Measurements from ENCODE around the gene IFT74. TPM values are rescaled to one million over a fixed set of nuclear protein-coding genes. Genes with fewer than 3 reads are reported as not detected.

The IFT74 gene
- total and polyA plus RNA-seq, 9 of the 15 experiments (the other 6 are each of a cell fraction or from before 2014, with no cell fraction given): 6.1 to 13.2 (median 9.3) TPM

- FAIRE-seq (no peak), DNase-seq (ENCODE audit: extremely low read depth in 1 of 4, low spot score in 3 of 4) (no peak), ATAC-seq (no peak)
- H3K27me3 ChIP-seq (ENCODE audit: control insufficient read depth in 2 of 2, insufficient read depth in 2 of 2, low read length in 2 of 2): no peaks in the 10 kb centered on the region
- no peak overlapping the region for H3K4me3 ChIP-seq
- peak; percentile 57 for TF ChIP-seq ZNF316 (IDR thresholded peaks at IDR 0.05)
- TF ChIP-seq PTRF (tag; IDR thresholded peaks at IDR 0.05): no peak
- TF ChIP-seq MAFG (tag; conservative IDR thresholded peaks at IDR 0.05): 0 out of 2 replicates have a peak, but pooled peaks have one; percentile 25
- TF ChIP-seq RCOR1 (IDR thresholded peaks at IDR 0.05; ENCODE audit: borderline replicate concordance in 1 of 2, low read depth in 2 of 2, low read length in 2 of 2): no peak
- TF ChIP-seq ZKSCAN1 (IDR thresholded peaks at IDR 0.05; ENCODE audit: low read depth, low read length): no peak
- no peak for TF ChIP-seq USF1 (CRISPR knock-in tag; IDR thresholded peaks at IDR 0.05)
- TF ChIP-seq EZH2 (IDR thresholded peaks at IDR 0.05; ENCODE audit: borderline replicate concordance, low read depth, low read length): no peak
- no peak overlapping the region for H2AFZ ChIP-seq (ENCODE audit: low read depth, low read length)
- ChIA-PET CTCF (ENCODE audit: low intra/inter-chr PET ratio) (no interaction called here), POLR2A (no interaction called here)
- H3K9ac ChIP-seq (ENCODE audit: insufficient read depth in 1 of 2, low read depth in 2 of 2, low read length in 2 of 2): no peak overlapping the region
- in situ Hi-C loops (cut with MboI): no loop called here
- no peak overlapping the region for H3K27ac ChIP-seq (ENCODE audit: extremely low read depth, low read depth, low read length)
- H4K20me1 ChIP-seq (replicated peaks; ENCODE audit: control insufficient read depth, insufficient read depth, low read length): no peaks in the 10 kb centered on the region
- no peaks in the 10 kb centered on the region for H3K36me3 ChIP-seq (ENCODE audit: control insufficient read depth, insufficient read depth, low read length)
- 13% methylated on average over 2 of the region's 2 CpGs for WGBS (ENCODE audit: insufficient coverage, low coverage, missing lambda C conversion rate)
- H3K79me2 ChIP-seq (ENCODE audit: control insufficient read depth, insufficient read depth, low read length): no peaks in the 10 kb centered on the region
- intact Hi-C loops (cut with micrococcal nuclease): no loop called here
- BruUV-seq (replicated peaks): no TSS peak
- H3K4me1 ChIP-seq (replicated peaks in 1 of 2; ENCODE audit: control insufficient read depth in 2 of 2, insufficient read depth in 2 of 2, low read length in 2 of 2): no peaks in the 10 kb centered on the region
- H3K9me1 ChIP-seq (ENCODE audit: control insufficient read depth, insufficient read depth, low read length): no peaks in the 10 kb centered on the region
- no peak overlapping the region for H3K4me2 ChIP-seq (ENCODE audit: insufficient read depth, low read length)
- no peaks in the 10 kb centered on the region for H3K9me3 ChIP-seq (replicated peaks; ENCODE audit: control insufficient read depth, insufficient read depth, low read depth, low read length)
Measured at GRCh38 chr9:26995810-26996209, 39.6 kb downstream of the IFT74 start.
